ENCODE measurements around the gene ARHGAP22. TPM values are rescaled to one million over a fixed set of nuclear protein-coding genes. Genes with fewer than 3 reads are reported as not detected.

The ARHGAP22 gene
- total RNA-seq, 2 experiments from 2014 or later = not detected

GRCh38 chr10:48599830-48600134 is 5.1 kb downstream of the ARHGAP22 start:
- Histone ChIP-seq H3K9me3 (ENCODE audit: control insufficient read depth in 1 of 2, insufficient read depth in 1 of 2, low read length in 2 of 2) (no peaks in the 10 kb centered on the region), H3K27ac (ENCODE audit: low read depth in 1 of 2, low read length in 2 of 2) (no peak overlapping the region), H3K4me1 (ENCODE audit: insufficient read depth, low read length) (peaks cover 5% of the 10 kb centered on the region), H3K27me3 (ENCODE audit: control insufficient read depth in 1 of 2, insufficient read depth in 2 of 2, low read length in 2 of 2) (peaks cover 3 to 9% of the 10 kb centered on the region in 2 experiments), H3K4me3 (ENCODE audit: low read length) (no peak overlapping the region), H3K36me3 (ENCODE audit: insufficient read depth, low read length) (no peaks in the 10 kb centered on the region)
- intact Hi-C loops (cut with DNase I, micrococcal nuclease) = no loop called here
- TF ChIP-seq CTCF (IDR thresholded peaks at IDR 0.05) = no peak
- Mint-ChIP-seq H3K4me1 (ENCODE audit: low read depth) (no peaks in the 10 kb centered on the region), H3K4me3 (no peak overlapping the region), H3K27me3 (peaks cover 17% of the 10 kb centered on the region), H3K9me3 (no peaks in the 10 kb centered on the region), H3K27ac (no peak overlapping the region), H3K36me3 (ENCODE audit: low read depth) (no peaks in the 10 kb centered on the region)
- no peak for ATAC-seq (ENCODE audit: poor library complexity)
- ChIA-PET CTCF (no interaction called here), POLR2A (no interaction called here)
- DNase-seq = no peak

GRCh38 chr10:48598936-48599829 is 5.7 kb downstream of the ARHGAP22 start:
- CTCF ChIA-PET = no interaction called here
- TF ChIP-seq CTCF (IDR thresholded peaks at IDR 0.05) = no peak

GRCh38 chr10:48598243-48598935 is 6.5 kb downstream of the ARHGAP22 start:
- Histone ChIP-seq H3K9me3 (ENCODE audit: control insufficient read depth in 1 of 2, insufficient read depth in 1 of 2, low read length in 2 of 2) (no peaks in the 10 kb centered on the region), H3K27me3 (ENCODE audit: control insufficient read depth in 1 of 2, insufficient read depth in 2 of 2, low read length in 2 of 2) (no peaks in the 10 kb centered on the region), H3K4me1 (ENCODE audit: insufficient read depth, low read length) (no peaks in the 10 kb centered on the region), H3K27ac (ENCODE audit: low read depth in 1 of 2, low read length in 2 of 2) (no peak overlapping the region), H3K4me3 (ENCODE audit: low read length) (no peak overlapping the region), H3K36me3 (ENCODE audit: insufficient read depth, low read length) (no peaks in the 10 kb centered on the region)
- Mint-ChIP-seq H3K36me3 (ENCODE audit: low read depth) (no peaks in the 10 kb centered on the region), H3K4me1 (ENCODE audit: low read depth) (no peaks in the 10 kb centered on the region), H3K27me3 (peaks cover 5% of the 10 kb centered on the region), H3K27ac (no peak overlapping the region), H3K9me3 (no peaks in the 10 kb centered on the region), H3K4me3 (no peak overlapping the region)
- CTCF ChIA-PET = no interaction called here
- POLR2A ChIA-PET = no interaction called here
- DNase-seq = no peak
- no peak for TF ChIP-seq CTCF (IDR thresholded peaks at IDR 0.05)
- ATAC-seq (ENCODE audit: poor library complexity) = no peak
- intact Hi-C loops (cut with DNase I, micrococcal nuclease) = no loop called here

More at GRCh38 chr10:48598936-48599829, 5.7 kb downstream of the ARHGAP22 start:
- peaks cover 11% of the 10 kb centered on the region for H3K27me3 Mint-ChIP-seq
- no peak for ATAC-seq (ENCODE audit: poor library complexity)
- no peak overlapping the region for H3K27ac ChIP-seq (ENCODE audit: low read depth in 1 of 2, low read length in 2 of 2)
- no peak for DNase-seq
- H3K4me1 ChIP-seq (ENCODE audit: insufficient read depth, low read length) = no peaks in the 10 kb centered on the region
- H3K4me3 ChIP-seq (ENCODE audit: low read length) = no peak overlapping the region
- POLR2A ChIA-PET = no interaction called here
- intact Hi-C loops (cut with DNase I, micrococcal nuclease) = no loop called here
- H3K27ac Mint-ChIP-seq = no peak overlapping the region
- H3K4me3 Mint-ChIP-seq = no peak overlapping the region
- H3K27me3 ChIP-seq (ENCODE audit: control insufficient read depth in 1 of 2, insufficient read depth in 2 of 2, low read length in 2 of 2) = peaks cover 0 to 3% of the 10 kb centered on the region in 2 experiments
- H3K36me3 Mint-ChIP-seq (ENCODE audit: low read depth) = no peaks in the 10 kb centered on the region
- H3K4me1 Mint-ChIP-seq (ENCODE audit: low read depth) = no peaks in the 10 kb centered on the region
- H3K36me3 ChIP-seq (ENCODE audit: insufficient read depth, low read length) = no peaks in the 10 kb centered on the region
- H3K9me3 ChIP-seq (ENCODE audit: control insufficient read depth in 1 of 2, insufficient read depth in 1 of 2, low read length in 2 of 2) = no peaks in the 10 kb centered on the region
- H3K9me3 Mint-ChIP-seq = no peaks in the 10 kb centered on the region
